Fibroblast of villous mesenchyme (primary cell): ENCODE data around the gene PSKH1. TPM values are rescaled to one million over a fixed set of nuclear protein-coding genes. Genes with fewer than 3 reads are reported as not detected.

Experiments used
- DNase-seq: peaks from one replicate; pipeline ENCODE4 v3.0.0-alpha.2; 2010; ENCODE audit warnings: low read depth
- H3K4me3 ChIP-seq: 2 replicates; pipeline ENCODE4 v1.5.1; 2011; ENCODE audit warnings: low read depth, mild to moderate bottlenecking, low read length
- CTCF ChIP-seq: IDR thresholded peaks from 2 replicates; pipeline ENCODE4 v1.5.1; 2012; ENCODE audit warnings: low read depth, mild to moderate bottlenecking, low read length; ENCODE audit not compliant: insufficient read depth
- total RNA-seq: library from RNA; depleted of rRNA; stranded (reverse); fragments of >200 nt; gene quantifications from 2 replicates; pipeline ENCODE4 v1.2.3, GENCODE V29; 2012

Gene PSKH1
- total RNA-seq, 1 donor, result 13.0 TPM

- no peak for DNase-seq
- no peak for TF ChIP-seq CTCF
- no peak overlapping the region for H3K4me3 ChIP-seq
These were observed 47.5 kb downstream of the PSKH1 start for GRCh38 chr16:67940446-67941089.

GRCh38 chr16:67941469-67942199, 48.6 kb downstream of the PSKH1 start:
- H3K4me3 ChIP-seq, result no peak overlapping the region
- no peak for DNase-seq
- no peak for TF ChIP-seq CTCF

- H3K4me3 ChIP-seq, result no peak overlapping the region
- TF ChIP-seq CTCF, result peak; percentile 70
- DNase-seq, result no peak
These were observed 49.1 kb downstream of the PSKH1 start for GRCh38 chr16:67942200-67942509.

- H3K4me3 ChIP-seq, result no peak overlapping the region
- no peak for TF ChIP-seq CTCF
- DNase-seq, result no peak
These were observed 49.6 kb downstream of the PSKH1 start for GRCh38 chr16:67942510-67943255.

- no peak for TF ChIP-seq CTCF
- DNase-seq, result no peak
- H3K4me3 ChIP-seq, result no peak overlapping the region
These were observed 50.2 kb downstream of the PSKH1 start for GRCh38 chr16:67943256-67943618.

GRCh38 chr16:67943619-67944504, 50.8 kb downstream of the PSKH1 start, which contains the start of gene LCAT:
Gene LCAT (minus strand): TSS chr16:67944120. CDS start chr16:67944101, 19 bp downstream.
- no peak within 1 kb of the TSS for H3K4me3 ChIP-seq
- DNase-seq, result peak; percentile 43
- TF ChIP-seq CTCF, result no peak
